SU-DHL-6 (cell line): ENCODE data around the gene DUS1L.

Experiments used
- H2AFZ ChIP-seq: fragments of 200-600 bp; sonication (generic); 2 replicates; pipeline ENCODE4 v1.6.1; 2014; ENCODE audit warnings: low read depth, mild to moderate bottlenecking, moderate library complexity, mixed read lengths, antibody characterized with exemption, low read length; ENCODE audit not compliant: severe bottlenecking
- H3F3A ChIP-seq: fragments of 200-600 bp; shearing (Covaris generic); 2 replicates; pipeline ENCODE4 v1.6.0; 2016; ENCODE audit warnings: antibody characterized with exemption, mild to moderate bottlenecking; ENCODE audit not compliant: insufficient read depth
- H3K27ac ChIP-seq: fragments of 200-600 bp; sonication (generic); 2 replicates; pipeline ENCODE4 v1.5.1; 2016; ENCODE audit warnings: low read depth, mild to moderate bottlenecking, low read length, moderate library complexity, mixed read lengths
- H3K27me3 ChIP-seq: fragments of 200-600 bp; sonication (generic), shearing (Covaris generic); 2 replicates; pipeline ENCODE4 v1.6.0; 2014; ENCODE audit warnings: mild to moderate bottlenecking, low read length
- H3K36me3 ChIP-seq: fragments of 200-600 bp; sonication (generic); 2 replicates; pipeline ENCODE4 v1.6.1; 2014; ENCODE audit warnings: mild to moderate bottlenecking, low read length, mixed read lengths
- H3K4me2 ChIP-seq: fragments of 300-600, 200-600 bp; shearing (Covaris generic), sonication (generic); 2 replicates; pipeline ENCODE4 v1.6.0; 2014; ENCODE audit warnings: low read length, low read depth, mild to moderate bottlenecking; ENCODE audit not compliant: poor library complexity, severe bottlenecking
- H3K4me3 ChIP-seq: fragments of 200-600 bp; sonication (generic); 2 replicates; pipeline ENCODE4 v1.5.1; 2014; ENCODE audit warnings: antibody characterized with exemption, low read length, mild to moderate bottlenecking, mixed read lengths; ENCODE audit not compliant: insufficient read depth, poor library complexity, severe bottlenecking
- H3K79me2 ChIP-seq: fragments of 200-600 bp; sonication (generic); 2 replicates; pipeline ENCODE4 v1.6.1; 2014; ENCODE audit warnings: mild to moderate bottlenecking, low read length, moderate library complexity; ENCODE audit not compliant: insufficient read depth
- H3K9ac ChIP-seq: fragments of 200-600 bp; sonication (generic); 2 replicates; pipeline ENCODE4 v1.7.0; 2014; ENCODE audit warnings: mild to moderate bottlenecking, low read length
- H3K9me2 ChIP-seq: fragments of 200-600 bp; sonication (generic); replicated peaks from 2 replicates; pipeline ENCODE4 v1.6.1; 2014; ENCODE audit warnings: low read length; ENCODE audit not compliant: insufficient read depth
- H3K9me3 ChIP-seq: fragments of 200-600 bp; sonication (generic); 2 replicates; pipeline ENCODE4 v1.6.1; 2014; ENCODE audit warnings: low read length, mixed read lengths; ENCODE audit not compliant: insufficient read depth
- H4K20me1 ChIP-seq: fragments of 200-600 bp; sonication (generic); 2 replicates; pipeline ENCODE4 v1.6.1; 2014; ENCODE audit warnings: low read depth, mild to moderate bottlenecking, antibody characterized with exemption, low read length, moderate library complexity, mixed read lengths
- CTCF ChIP-seq: fragments of 200-600 bp; sonication (generic); IDR thresholded peaks from one replicate; pipeline ENCODE4 v1.5.1; 2017; ENCODE audit warnings: antibody characterized with exemption, mild to moderate bottlenecking, low read length, moderate library complexity; ENCODE audit not compliant: insufficient read depth, poor library complexity, severe bottlenecking
- EZH2phosphoT487 ChIP-seq: fragments of 200-600 bp; sonication (generic), shearing (Covaris generic); conservative IDR thresholded peaks from 2 replicates; pipeline ENCODE4 v1.6.1; 2018; ENCODE audit warnings: mild to moderate bottlenecking, antibody characterized with exemption, low read length, moderate library complexity, mixed read lengths

Gene DUS1L

GRCh38 chr17:82011617-82012187, 53.9 kb downstream of the DUS1L start:
- Histone ChIP-seq H3K9ac (no peak overlapping the region), H3K36me3 (no peaks in the 10 kb centered on the region)

GRCh38 chr17:82010575-82011525, 54.8 kb downstream of the DUS1L start:
- Histone ChIP-seq H3K9me3 (no peaks in the 10 kb centered on the region), H2AFZ (no peak overlapping the region), H3K9ac (no peak overlapping the region), H3K27me3 (no peaks in the 10 kb centered on the region), H4K20me1 (no peaks in the 10 kb centered on the region), H3K27ac (no peak overlapping the region), H3K4me2 (no peak overlapping the region), H3K9me2 (no peaks in the 10 kb centered on the region), H3K4me3 (no peak overlapping the region), H3K79me2 (no peaks in the 10 kb centered on the region), H3K36me3 (no peaks in the 10 kb centered on the region), H3F3A (no peaks in the 10 kb centered on the region)
- TF ChIP-seq EZH2phosphoT487 = no peak
- TF ChIP-seq CTCF = no peak

More at GRCh38 chr17:82011617-82012187, 53.9 kb downstream of the DUS1L start:
- Histone ChIP-seq H3K4me3 (no peak overlapping the region), H3F3A (no peaks in the 10 kb centered on the region), H3K9me2 (no peaks in the 10 kb centered on the region), H3K27ac (no peak overlapping the region), H3K79me2 (no peaks in the 10 kb centered on the region), H3K27me3 (no peaks in the 10 kb centered on the region), H2AFZ (no peak overlapping the region), H3K4me2 (no peak overlapping the region), H4K20me1 (no peaks in the 10 kb centered on the region), H3K9me3 (no peaks in the 10 kb centered on the region)
- TF ChIP-seq EZH2phosphoT487 (no peak), CTCF (no peak)

- Histone ChIP-seq H3K36me3 (no peaks in the 10 kb centered on the region), H4K20me1 (no peaks in the 10 kb centered on the region), H3K9ac (no peak overlapping the region), H3K9me3 (no peaks in the 10 kb centered on the region), H3K79me2 (no peaks in the 10 kb centered on the region), H3K27ac (no peak overlapping the region), H2AFZ (no peak overlapping the region), H3F3A (no peaks in the 10 kb centered on the region), H3K4me2 (no peak overlapping the region), H3K9me2 (no peaks in the 10 kb centered on the region), H3K27me3 (no peaks in the 10 kb centered on the region), H3K4me3 (no peak overlapping the region)
- TF ChIP-seq CTCF = no peak
Observed at GRCh38 chr17:82009413-82009812, 56.2 kb downstream of the DUS1L start.
